Breast epithelium (tissue), 3 donors: ENCODE results near the gene KCNG4.

Source experiments
- POLR2A ChIP-seq: fragments of 450-650 bp; IDR thresholded peaks from one replicate; pipeline ENCODE4 v1.6.1; 2016; ENCODE audit warnings: antibody characterized with exemption, mild to moderate bottlenecking, moderate library complexity
- POLR2AphosphoS5 ChIP-seq, 3 donors: sonication (generic); formaldehyde crosslinking; IDR thresholded peaks; one replicate each; pipeline ENCODE4 v1.6.1; 2017; ENCODE audit warnings: antibody characterized with exemption in 3 of 3

GRCh38 chr16:84275585-84276151, 35.9 kb upstream of the KCNG4 start:
- TF ChIP-seq POLR2AphosphoS5 (IDR thresholded peaks at IDR 0.05): no peak
- TF ChIP-seq POLR2A: no peak
